ENCODE results near the gene HK1.
"Not testable (repeated sequence)": the region's sequence is repeated elsewhere in the genome, so short reads cannot be mapped to it uniquely, and the experiment has no call there.

HK1 gene

GRCh38 chr10:69327463-69328379 is 49.4 kb downstream of the HK1 start:
- DNase-seq (ENCODE audit: low spot score): no peak

GRCh38 chr10:69328380-69328735 is 50.1 kb downstream of the HK1 start:
- DNase-seq (ENCODE audit: low spot score): no peak

GRCh38 chr10:69328888-69329287 is 50.6 kb downstream of the HK1 start:
- not testable (repeated sequence) for DNase-seq (ENCODE audit: low spot score)

GRCh38 chr10:69329721-69330178 is 51.5 kb downstream of the HK1 start:
- no peak for DNase-seq (ENCODE audit: low spot score)

- no peak for DNase-seq (ENCODE audit: low spot score)
These were observed 52.9 kb downstream of the HK1 start for GRCh38 chr10:69331161-69331560.

DNA sequence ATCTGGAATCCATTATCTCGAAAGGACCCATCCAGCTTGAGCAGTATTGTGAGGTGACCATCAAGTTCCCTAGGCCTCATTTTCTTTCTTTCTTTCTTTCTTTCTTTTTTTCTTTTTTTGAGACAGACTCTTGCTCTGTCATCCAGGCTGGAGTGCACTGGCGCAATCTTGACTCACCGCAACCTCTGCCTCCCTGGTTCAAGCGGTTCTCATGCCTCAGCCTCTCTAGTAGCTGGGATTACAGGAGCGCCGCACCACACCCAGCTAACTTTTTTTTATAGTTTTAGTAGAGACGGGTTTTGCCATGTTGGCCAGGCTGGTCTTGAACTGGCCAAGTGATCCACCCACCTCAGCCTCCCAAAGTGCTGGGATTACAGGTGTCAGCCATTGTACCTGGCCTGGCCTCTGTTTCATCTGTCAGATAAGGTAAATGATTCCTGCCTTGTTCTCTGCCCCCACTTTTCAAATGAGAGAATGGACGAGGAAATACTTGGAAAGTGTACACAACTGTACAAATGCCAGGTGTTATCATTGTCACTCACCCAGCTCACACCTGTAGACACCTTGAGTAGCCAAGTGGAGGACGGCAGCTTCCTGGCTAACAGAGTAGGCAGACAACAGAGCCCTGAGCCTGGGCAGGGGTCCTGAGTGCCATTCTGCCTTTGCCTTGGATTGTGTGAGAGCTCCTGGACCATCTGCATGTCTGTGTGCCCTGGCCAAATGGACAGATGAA is 54.1 kb downstream of the HK1 start:
- no peak for DNase-seq (ENCODE audit: low spot score)

- no peak for DNase-seq (ENCODE audit: low spot score)
These were observed 54.9 kb downstream of the HK1 start for GRCh38 chr10:69333205-69333604.

- DNase-seq (ENCODE audit: low spot score): not testable (repeated sequence)
These were observed 55.6 kb downstream of the HK1 start for GRCh38 chr10:69333865-69334301.

- DNase-seq (ENCODE audit: low spot score): no peak
These were observed 56.2 kb downstream of the HK1 start for GRCh38 chr10:69334302-69335062.

- no peak for DNase-seq (ENCODE audit: low spot score)
These were observed 56.8 kb downstream of the HK1 start for GRCh38 chr10:69335063-69335587.

DNA sequence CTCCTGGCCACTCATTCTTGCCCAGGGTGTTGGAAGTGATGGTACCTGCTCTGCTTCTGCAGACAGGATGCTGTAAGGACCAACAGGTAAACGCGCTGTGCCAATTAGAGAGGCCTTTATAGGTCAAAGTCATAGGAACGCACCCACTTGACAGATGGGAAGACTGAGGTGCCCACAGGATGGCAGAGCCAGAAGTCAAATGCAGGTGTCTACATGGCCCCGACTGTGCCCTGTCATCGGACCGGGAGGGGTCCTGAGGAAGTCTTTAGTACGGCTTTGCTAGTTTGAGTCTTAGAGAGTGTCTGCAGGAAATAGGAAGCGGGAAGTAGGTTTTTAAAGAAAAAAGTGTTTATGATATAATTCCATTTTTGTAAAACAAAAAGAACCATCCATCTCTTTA is 57.3 kb downstream of the HK1 start:
- DNase-seq (ENCODE audit: low spot score): no peak

GRCh38 chr10:69336952-69337295 is 58.6 kb downstream of the HK1 start:
- DNase-seq (ENCODE audit: low spot score): no peak

GRCh38 chr10:69337296-69338132 is 59.2 kb downstream of the HK1 start:
- DNase-seq (ENCODE audit: low spot score): no peak

DNA sequence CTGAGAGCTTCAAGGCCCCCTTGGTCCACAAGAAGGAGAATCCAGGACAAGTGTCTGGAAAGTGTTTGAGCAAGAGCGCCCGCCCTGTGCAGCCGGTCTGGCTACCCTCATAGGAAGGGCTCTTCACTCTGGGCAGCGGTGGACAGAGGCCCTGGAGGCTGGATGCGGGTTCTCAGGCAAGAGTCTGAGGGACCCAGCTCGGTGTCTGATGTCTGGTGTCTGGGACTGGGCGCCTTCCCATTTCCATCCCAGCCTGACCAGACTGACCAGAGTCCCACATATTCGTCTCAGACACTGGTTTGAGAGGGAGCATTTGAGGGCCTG is 59.8 kb downstream of the HK1 start:
- DNase-seq (ENCODE audit: low spot score): no peak

- no peak for DNase-seq (ENCODE audit: low spot score)
These were observed 60.5 kb downstream of the HK1 start for GRCh38 chr10:69338547-69339450.

DNA sequence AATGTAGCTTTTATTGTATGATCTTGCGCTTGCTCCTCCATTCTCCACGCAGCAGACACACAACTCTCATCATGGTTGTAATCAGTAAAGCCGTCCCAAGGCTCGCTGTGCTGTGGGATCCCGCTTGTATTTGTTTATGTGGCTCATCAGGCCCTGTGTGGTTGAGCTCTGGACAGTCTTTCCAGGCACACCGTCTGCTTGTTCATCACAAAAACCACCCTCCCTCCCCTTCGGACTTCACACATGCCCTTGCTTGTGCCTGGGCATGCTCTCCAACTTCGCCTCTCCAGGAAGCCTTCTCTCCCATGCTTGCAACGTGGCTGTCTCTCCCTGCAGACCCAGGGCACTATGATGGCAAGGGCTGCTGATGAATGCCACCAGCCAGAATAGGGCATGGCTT is 62.4 kb downstream of the HK1 start:
- DNase-seq (ENCODE audit: low spot score): no peak

GRCh38 chr10:69343905-69344304 is 65.6 kb downstream of the HK1 start:
- DNase-seq (ENCODE audit: low spot score): no peak

DNA sequence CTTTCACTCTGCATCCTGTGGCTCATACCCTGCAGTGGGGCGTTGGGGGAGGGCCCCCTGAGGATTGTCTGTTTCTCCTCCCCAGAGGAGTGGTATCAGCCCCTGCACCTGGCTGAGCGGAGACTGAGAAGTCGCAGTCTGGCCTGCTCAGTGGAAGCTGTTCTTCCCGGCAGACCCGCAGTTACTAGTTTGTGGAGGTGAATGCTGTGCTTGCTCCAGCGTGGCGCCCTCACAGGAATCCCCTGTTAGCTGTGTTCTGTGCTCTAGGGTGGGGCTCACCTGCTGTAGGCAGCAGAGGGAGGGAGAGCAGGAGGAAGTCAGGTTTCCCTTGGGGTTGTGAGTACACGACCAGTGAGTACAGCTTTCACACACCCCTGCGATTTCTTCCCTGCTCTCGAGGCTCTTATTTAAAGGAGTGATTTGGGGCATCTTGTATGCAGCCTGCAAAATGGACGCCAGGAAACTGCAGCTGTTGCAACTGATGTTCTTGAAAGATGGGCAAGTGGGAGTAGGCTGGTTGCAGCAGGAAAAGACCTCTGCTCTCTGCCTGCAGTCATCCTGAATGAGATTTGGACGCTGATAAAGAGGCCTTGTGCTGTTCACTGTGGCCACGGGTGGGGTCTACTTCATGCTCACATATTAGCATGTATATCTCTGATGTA is 66.4 kb downstream of the HK1 start:
- DNase-seq (ENCODE audit: low spot score): no peak

- DNase-seq (ENCODE audit: low spot score): no peak
These were observed 67.1 kb downstream of the HK1 start for GRCh38 chr10:69345402-69345801.

DNA sequence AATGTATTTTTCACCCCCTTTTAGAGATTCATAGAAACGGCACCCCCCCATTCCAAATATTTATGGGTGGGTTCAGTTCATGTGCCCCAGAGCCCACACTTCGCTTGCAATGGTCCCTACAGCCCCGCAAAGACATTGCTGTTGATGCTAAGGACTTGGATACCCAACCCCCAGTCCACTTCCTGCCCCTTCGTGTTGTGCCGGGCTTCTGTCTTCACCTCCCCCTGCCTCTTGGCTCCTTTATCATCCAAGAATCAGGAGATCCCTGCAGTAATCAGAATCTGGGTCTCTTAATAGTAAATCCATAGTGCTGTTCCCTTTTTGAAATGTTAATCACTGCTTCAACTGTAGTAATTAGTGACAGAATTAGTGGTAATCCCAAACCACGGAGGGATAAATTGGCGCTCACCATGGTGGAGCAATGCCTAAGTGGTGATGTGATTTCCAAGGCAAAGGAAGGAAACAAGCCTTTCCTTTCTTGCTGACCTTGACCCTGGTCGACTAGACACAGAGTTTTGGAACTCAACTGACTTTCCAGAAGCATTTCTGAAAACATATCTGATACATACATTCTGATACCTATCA is 67.7 kb downstream of the HK1 start:
- no peak for DNase-seq (ENCODE audit: low spot score)

Measured in COLO829 (cell line).